NCI-H187 treated with DMSO at 0.1 percent for 48 hours (cell line): ENCODE measurements around the gene BRINP2.
A peak's percentile ranks its signal among the peaks of the same experiment; 100 is the strongest.

Experiments used
- DNase-seq: peaks from one replicate; lab custom pipeline; 2025; lab: John Stamatoyannopoulos, UW

Gene BRINP2

GRCh38 chr1:177219554-177220458, 49.0 kb downstream of the BRINP2 start:
- DNase-seq, result no peak

- no peak for DNase-seq
These were observed 52.6 kb downstream of the BRINP2 start for GRCh38 chr1:177223359-177223758.

GRCh38 chr1:177227978-177228692, 57.4 kb downstream of the BRINP2 start:
- DNase-seq, result peak; percentile 27

GRCh38 chr1:177228693-177229065, 57.9 kb downstream of the BRINP2 start:
- no peak for DNase-seq

GRCh38 chr1:177229781-177230180, 59.0 kb downstream of the BRINP2 start:
- DNase-seq, result no peak

- DNase-seq, result no peak
These were observed 59.7 kb downstream of the BRINP2 start for GRCh38 chr1:177230228-177231016.

- DNase-seq, result no peak
These were observed 64.6 kb downstream of the BRINP2 start for GRCh38 chr1:177235350-177235749.

- DNase-seq, result no peak
These were observed 66.2 kb downstream of the BRINP2 start for GRCh38 chr1:177236962-177237361.

GRCh38 chr1:177238967-177239366, 68.2 kb downstream of the BRINP2 start:
- no peak for DNase-seq

- DNase-seq, result no peak
These were observed 69.0 kb downstream of the BRINP2 start for GRCh38 chr1:177239792-177240191.

- DNase-seq, result no peak
These were observed 73.0 kb downstream of the BRINP2 start for GRCh38 chr1:177243773-177244172.

GRCh38 chr1:177246710-177247580, 76.2 kb downstream of the BRINP2 start:
- no peak for DNase-seq

- DNase-seq, result no peak
These were observed 76.9 kb downstream of the BRINP2 start for GRCh38 chr1:177247623-177248176.

GRCh38 chr1:177248258-177248657, 77.5 kb downstream of the BRINP2 start:
- DNase-seq, result no peak

GRCh38 chr1:177249231-177249630, 78.5 kb downstream of the BRINP2 start:
- DNase-seq, result no peak

GRCh38 chr1:177252877-177253276, 82.1 kb downstream of the BRINP2 start:
- no peak for DNase-seq

GRCh38 chr1:177255411-177255810, 84.7 kb downstream of the BRINP2 start:
- no peak for DNase-seq

- DNase-seq, result peak; percentile 83
These were observed 85.7 kb downstream of the BRINP2 start for GRCh38 chr1:177256153-177257075.

GRCh38 chr1:177257128-177257527, 86.4 kb downstream of the BRINP2 start:
- DNase-seq, result no peak

- no peak for DNase-seq
These were observed 86.8 kb downstream of the BRINP2 start for GRCh38 chr1:177257576-177257975.
